ENCODE measurements around the gene MGAT5.

- TF ChIP-seq, protein P1, sequence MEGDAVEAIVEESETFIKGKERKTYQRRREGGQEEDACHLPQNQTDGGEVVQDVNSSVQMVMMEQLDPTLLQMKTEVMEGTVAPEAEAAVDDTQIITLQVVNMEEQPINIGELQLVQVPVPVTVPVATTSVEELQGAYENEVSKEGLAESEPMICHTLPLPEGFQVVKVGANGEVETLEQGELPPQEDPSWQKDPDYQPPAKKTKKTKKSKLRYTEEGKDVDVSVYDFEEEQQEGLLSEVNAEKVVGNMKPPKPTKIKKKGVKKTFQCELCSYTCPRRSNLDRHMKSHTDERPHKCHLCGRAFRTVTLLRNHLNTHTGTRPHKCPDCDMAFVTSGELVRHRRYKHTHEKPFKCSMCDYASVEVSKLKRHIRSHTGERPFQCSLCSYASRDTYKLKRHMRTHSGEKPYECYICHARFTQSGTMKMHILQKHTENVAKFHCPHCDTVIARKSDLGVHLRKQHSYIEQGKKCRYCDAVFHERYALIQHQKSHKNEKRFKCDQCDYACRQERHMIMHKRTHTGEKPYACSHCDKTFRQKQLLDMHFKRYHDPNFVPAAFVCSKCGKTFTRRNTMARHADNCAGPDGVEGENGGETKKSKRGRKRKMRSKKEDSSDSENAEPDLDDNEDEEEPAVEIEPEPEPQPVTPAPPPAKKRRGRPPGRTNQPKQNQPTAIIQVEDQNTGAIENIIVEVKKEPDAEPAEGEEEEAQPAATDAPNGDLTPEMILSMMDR (IDR thresholded peaks at IDR 0.05) = no peak
- TF ChIP-seq POLR2A (IDR thresholded peaks at IDR 0.05) = no peak
These were observed 154.5 kb downstream of the MGAT5 start for GRCh38 chr2:134408386-134408785.
